ENCODE data around the gene C10orf90. TPM values are rescaled to one million over a fixed set of nuclear protein-coding genes. Genes with fewer than 3 reads are reported as not detected.

Gene C10orf90
- total and polyA plus RNA-seq, 2 donors (not counting 3 experiments of a cell fraction or from before 2014, with no cell fraction given) = not detected

- no peak overlapping the region for H3K9ac ChIP-seq (replicated peaks; ENCODE audit: extremely low read depth, insufficient read depth, low read length)
- no peak for DNase-seq (ENCODE audit: low read depth, low spot score)
- H3K79me2 ChIP-seq (ENCODE audit: control insufficient read depth, insufficient read depth, low read length) = no peaks in the 10 kb centered on the region
- no peaks in the 10 kb centered on the region for H3K36me3 ChIP-seq (ENCODE audit: control insufficient read depth in 2 of 2, extremely low read depth in 1 of 2, insufficient read depth in 2 of 2, low read length in 2 of 2)
- no peaks in the 10 kb centered on the region for H3K9me1 ChIP-seq (replicated peaks; ENCODE audit: control insufficient read depth, extremely low read depth, insufficient read depth, low read length)
- intact Hi-C loops (cut with micrococcal nuclease) (no loop called here), dilution Hi-C loops (cut with MboI; ENCODE audit: extremely low pct_ligation_motif_present, low sequenced_read_pairs) (no loop called here)
- no peaks in the 10 kb centered on the region for H3K4me1 ChIP-seq (ENCODE audit: control insufficient read depth, extremely low read depth, insufficient read depth, low read length)
- H3K27ac ChIP-seq (ENCODE audit: insufficient read depth, low read depth, low read length) = no peak overlapping the region
- no peak overlapping the region for H3K4me3 ChIP-seq (replicated peaks in 1 of 3; ENCODE audit: insufficient read depth in 1 of 3, low read depth in 1 of 3, low read length in 3 of 3)
- no TSS peak for BruUV-seq (replicated peaks)
- no peaks in the 10 kb centered on the region for H3K9me3 ChIP-seq (replicated peaks; ENCODE audit: control insufficient read depth, insufficient read depth, low read length)
- H3K27me3 ChIP-seq (ENCODE audit: control insufficient read depth in 2 of 2, insufficient read depth in 2 of 2, low read length in 2 of 2) = no peaks in the 10 kb centered on the region
- no peak overlapping the region for H2AFZ ChIP-seq (ENCODE audit: low read depth, low read length)
- FAIRE-seq = no peak
- H3K4me2 ChIP-seq (ENCODE audit: insufficient read depth, low read length) = no peak overlapping the region
- H4K20me1 ChIP-seq (replicated peaks; ENCODE audit: control insufficient read depth, extremely low read depth, insufficient read depth, low read length) = no peaks in the 10 kb centered on the region
- ChIA-PET CTCF (no interaction called here), POLR2A (no interaction called here)
- TF ChIP-seq POLR2AphosphoS5 (IDR thresholded peaks at IDR 0.05; ENCODE audit: insufficient read depth, low read depth, low read length) (no peak), JUN (IDR thresholded peaks at IDR 0.05; ENCODE audit: borderline replicate concordance, insufficient read depth, insufficient read length, low read depth) (no peak), GATA2 (IDR thresholded peaks at IDR 0.05; ENCODE audit: insufficient read depth, insufficient read length, low read depth, low read length) (no peak), POLR2A (IDR thresholded peaks at IDR 0.05; ENCODE audit: low read depth, low read length) (no peak), MYC (IDR thresholded peaks at IDR 0.05; ENCODE audit: low read depth, low read length) (no peak)
These were observed 261.4 kb downstream of the C10orf90 start for GRCh38 chr10:126408953-126409641.

- Histone ChIP-seq H3K27me3 (ENCODE audit: control insufficient read depth in 2 of 2, insufficient read depth in 2 of 2, low read length in 2 of 2) (no peaks in the 10 kb centered on the region), H3K79me2 (ENCODE audit: control insufficient read depth, insufficient read depth, low read length) (no peaks in the 10 kb centered on the region), H3K36me3 (ENCODE audit: control insufficient read depth in 2 of 2, extremely low read depth in 1 of 2, insufficient read depth in 2 of 2, low read length in 2 of 2) (no peaks in the 10 kb centered on the region), H3K9me3 (replicated peaks; ENCODE audit: control insufficient read depth, insufficient read depth, low read length) (no peaks in the 10 kb centered on the region), H3K9ac (replicated peaks; ENCODE audit: extremely low read depth, insufficient read depth, low read length) (no peak overlapping the region), H4K20me1 (replicated peaks; ENCODE audit: control insufficient read depth, extremely low read depth, insufficient read depth, low read length) (no peaks in the 10 kb centered on the region), H3K4me1 (ENCODE audit: control insufficient read depth, extremely low read depth, insufficient read depth, low read length) (no peaks in the 10 kb centered on the region), H2AFZ (ENCODE audit: low read depth, low read length) (no peak overlapping the region), H3K27ac (ENCODE audit: insufficient read depth, low read depth, low read length) (no peak overlapping the region), H3K9me1 (replicated peaks; ENCODE audit: control insufficient read depth, extremely low read depth, insufficient read depth, low read length) (no peaks in the 10 kb centered on the region), H3K4me3 (replicated peaks in 1 of 3; ENCODE audit: insufficient read depth in 1 of 3, low read depth in 1 of 3, low read length in 3 of 3) (no peak overlapping the region), H3K4me2 (ENCODE audit: insufficient read depth, low read length) (no peak overlapping the region)
- TF ChIP-seq POLR2AphosphoS5 (IDR thresholded peaks at IDR 0.05; ENCODE audit: insufficient read depth, low read depth, low read length) = no peak
- no peak for TF ChIP-seq JUN (IDR thresholded peaks at IDR 0.05; ENCODE audit: borderline replicate concordance, insufficient read depth, insufficient read length, low read depth)
- no peak for TF ChIP-seq MAX (IDR thresholded peaks at IDR 0.05; ENCODE audit: insufficient read depth, insufficient read length)
- no peak for TF ChIP-seq MYC (IDR thresholded peaks at IDR 0.05; ENCODE audit: low read depth, low read length)
- TF ChIP-seq GATA2 (IDR thresholded peaks at IDR 0.05; ENCODE audit: insufficient read depth, insufficient read length, low read depth, low read length) = no peak
- TF ChIP-seq EZH2 (IDR thresholded peaks at IDR 0.05; ENCODE audit: borderline replicate concordance, low read depth, low read length, severe bottlenecking) = no peak
- TF ChIP-seq POLR2A (IDR thresholded peaks at IDR 0.05; ENCODE audit: low read depth, low read length) = no peak
- no peak for TF ChIP-seq FOS (IDR thresholded peaks at IDR 0.05; ENCODE audit: borderline replicate concordance, insufficient read depth, low read length)
- TF ChIP-seq CTCF (IDR thresholded peaks at IDR 0.05; ENCODE audit: extremely low read depth in 1 of 2, insufficient read depth in 1 of 2, low read depth in 1 of 2, low read length in 2 of 2) = no peak
- intact Hi-C loops (cut with micrococcal nuclease) (no loop called here), dilution Hi-C loops (cut with MboI; ENCODE audit: extremely low pct_ligation_motif_present, low sequenced_read_pairs) (no loop called here)
- FAIRE-seq (no peak), DNase-seq (ENCODE audit: low read depth, low spot score) (no peak)
- CTCF ChIA-PET = no interaction called here
- BruUV-seq (replicated peaks) = no TSS peak
- POLR2A ChIA-PET = no interaction called here
These were observed 262.7 kb downstream of the C10orf90 start for GRCh38 chr10:126407831-126408230.
